HL-60 (cell line): ENCODE data around the gene DOP1B.

Experiments
- DNase-seq, 2 experiments: peaks; one replicate each; pipeline ENCODE4 v3.0.0-alpha.2; 2010 to 2020; ENCODE audit warnings: low read depth in 1 of 2, low spot score in 1 of 2
- H3K27ac ChIP-seq: fragments of 250-450 bp; sonication (Bioruptor Pico); replicated peaks from 2 replicates; pipeline ENCODE4 v1.5.1; 2020; ENCODE audit warnings: mild to moderate bottlenecking, moderate library complexity
- H3K27me3 ChIP-seq: fragments of 250-450 bp; sonication (Bioruptor Pico); 2 replicates; pipeline ENCODE4 v1.5.1; 2021; ENCODE audit warnings: mild to moderate bottlenecking, moderate library complexity; ENCODE audit not compliant: insufficient read depth, poor library complexity, severe bottlenecking
- H3K4me3 ChIP-seq: replicated peaks from 2 replicates; pipeline ENCODE4 v1.5.1; 2011; ENCODE audit warnings: mild to moderate bottlenecking, control low read depth, low read length; ENCODE audit not compliant: insufficient read depth
- GABPA ChIP-seq: IDR thresholded peaks from 2 replicates; pipeline ENCODE4 v1.6.1; 2012; ENCODE audit warnings: low read depth
- POLR2AphosphoS5 ChIP-seq: IDR thresholded peaks from 2 replicates; pipeline ENCODE4 v1.6.1; 2012; ENCODE audit warnings: low read depth
- SPI1 ChIP-seq: IDR thresholded peaks from 2 replicates; pipeline ENCODE4 v1.6.1; 2012; ENCODE audit warnings: low read depth, mild to moderate bottlenecking, borderline replicate concordance
- TF ChIP-seq, protein P1 (sequence below): IDR thresholded peaks from one replicate; pipeline ENCODE4 v1.5.1; 2011; ENCODE audit warnings: low read length, control low read depth, inconsistent platforms; ENCODE audit not compliant: insufficient read depth
- TF ChIP-seq, protein P2 (sequence below): IDR thresholded peaks from 2 replicates; pipeline ENCODE4 v1.6.1; 2012; ENCODE audit warnings: low read depth; ENCODE audit not compliant: insufficient replicate concordance

The DOP1B gene

DNA sequence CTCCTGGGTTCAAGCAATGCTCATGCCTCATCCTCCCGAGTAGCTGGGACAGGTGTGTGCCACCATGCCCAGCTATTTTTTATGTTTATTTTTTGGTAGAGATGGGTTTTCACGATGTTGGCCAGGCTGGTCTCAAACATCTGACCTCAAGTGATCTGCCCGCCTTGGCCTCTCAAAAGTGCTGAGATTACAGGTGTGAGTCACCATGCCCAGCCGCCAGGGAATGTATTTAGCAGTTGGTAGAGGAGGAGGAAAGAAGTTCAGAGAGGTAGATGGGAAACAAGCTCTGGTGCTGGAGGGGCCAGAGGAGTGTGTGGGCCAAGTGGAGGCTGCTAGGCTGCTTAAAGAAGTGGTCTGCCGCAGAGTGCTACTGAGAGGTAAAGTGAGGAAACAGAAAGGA lies 6.0 kb downstream of the DOP1B start:
- H3K27me3 ChIP-seq, result no peaks in the 10 kb centered on the region
- no peak for DNase-seq
- TF ChIP-seq, protein P1, sequence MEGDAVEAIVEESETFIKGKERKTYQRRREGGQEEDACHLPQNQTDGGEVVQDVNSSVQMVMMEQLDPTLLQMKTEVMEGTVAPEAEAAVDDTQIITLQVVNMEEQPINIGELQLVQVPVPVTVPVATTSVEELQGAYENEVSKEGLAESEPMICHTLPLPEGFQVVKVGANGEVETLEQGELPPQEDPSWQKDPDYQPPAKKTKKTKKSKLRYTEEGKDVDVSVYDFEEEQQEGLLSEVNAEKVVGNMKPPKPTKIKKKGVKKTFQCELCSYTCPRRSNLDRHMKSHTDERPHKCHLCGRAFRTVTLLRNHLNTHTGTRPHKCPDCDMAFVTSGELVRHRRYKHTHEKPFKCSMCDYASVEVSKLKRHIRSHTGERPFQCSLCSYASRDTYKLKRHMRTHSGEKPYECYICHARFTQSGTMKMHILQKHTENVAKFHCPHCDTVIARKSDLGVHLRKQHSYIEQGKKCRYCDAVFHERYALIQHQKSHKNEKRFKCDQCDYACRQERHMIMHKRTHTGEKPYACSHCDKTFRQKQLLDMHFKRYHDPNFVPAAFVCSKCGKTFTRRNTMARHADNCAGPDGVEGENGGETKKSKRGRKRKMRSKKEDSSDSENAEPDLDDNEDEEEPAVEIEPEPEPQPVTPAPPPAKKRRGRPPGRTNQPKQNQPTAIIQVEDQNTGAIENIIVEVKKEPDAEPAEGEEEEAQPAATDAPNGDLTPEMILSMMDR, result no peak
- TF ChIP-seq SPI1 (no peak), GABPA (no peak), POLR2AphosphoS5 (no peak)
- TF ChIP-seq, protein P2, sequence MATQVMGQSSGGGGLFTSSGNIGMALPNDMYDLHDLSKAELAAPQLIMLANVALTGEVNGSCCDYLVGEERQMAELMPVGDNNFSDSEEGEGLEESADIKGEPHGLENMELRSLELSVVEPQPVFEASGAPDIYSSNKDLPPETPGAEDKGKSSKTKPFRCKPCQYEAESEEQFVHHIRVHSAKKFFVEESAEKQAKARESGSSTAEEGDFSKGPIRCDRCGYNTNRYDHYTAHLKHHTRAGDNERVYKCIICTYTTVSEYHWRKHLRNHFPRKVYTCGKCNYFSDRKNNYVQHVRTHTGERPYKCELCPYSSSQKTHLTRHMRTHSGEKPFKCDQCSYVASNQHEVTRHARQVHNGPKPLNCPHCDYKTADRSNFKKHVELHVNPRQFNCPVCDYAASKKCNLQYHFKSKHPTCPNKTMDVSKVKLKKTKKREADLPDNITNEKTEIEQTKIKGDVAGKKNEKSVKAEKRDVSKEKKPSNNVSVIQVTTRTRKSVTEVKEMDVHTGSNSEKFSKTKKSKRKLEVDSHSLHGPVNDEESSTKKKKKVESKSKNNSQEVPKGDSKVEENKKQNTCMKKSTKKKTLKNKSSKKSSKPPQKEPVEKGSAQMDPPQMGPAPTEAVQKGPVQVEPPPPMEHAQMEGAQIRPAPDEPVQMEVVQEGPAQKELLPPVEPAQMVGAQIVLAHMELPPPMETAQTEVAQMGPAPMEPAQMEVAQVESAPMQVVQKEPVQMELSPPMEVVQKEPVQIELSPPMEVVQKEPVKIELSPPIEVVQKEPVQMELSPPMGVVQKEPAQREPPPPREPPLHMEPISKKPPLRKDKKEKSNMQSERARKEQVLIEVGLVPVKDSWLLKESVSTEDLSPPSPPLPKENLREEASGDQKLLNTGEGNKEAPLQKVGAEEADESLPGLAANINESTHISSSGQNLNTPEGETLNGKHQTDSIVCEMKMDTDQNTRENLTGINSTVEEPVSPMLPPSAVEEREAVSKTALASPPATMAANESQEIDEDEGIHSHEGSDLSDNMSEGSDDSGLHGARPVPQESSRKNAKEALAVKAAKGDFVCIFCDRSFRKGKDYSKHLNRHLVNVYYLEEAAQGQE, result no peak
- H3K4me3 ChIP-seq, result no peak overlapping the region
- H3K27ac ChIP-seq, result peak overlapping the region; percentile 58

DNA sequence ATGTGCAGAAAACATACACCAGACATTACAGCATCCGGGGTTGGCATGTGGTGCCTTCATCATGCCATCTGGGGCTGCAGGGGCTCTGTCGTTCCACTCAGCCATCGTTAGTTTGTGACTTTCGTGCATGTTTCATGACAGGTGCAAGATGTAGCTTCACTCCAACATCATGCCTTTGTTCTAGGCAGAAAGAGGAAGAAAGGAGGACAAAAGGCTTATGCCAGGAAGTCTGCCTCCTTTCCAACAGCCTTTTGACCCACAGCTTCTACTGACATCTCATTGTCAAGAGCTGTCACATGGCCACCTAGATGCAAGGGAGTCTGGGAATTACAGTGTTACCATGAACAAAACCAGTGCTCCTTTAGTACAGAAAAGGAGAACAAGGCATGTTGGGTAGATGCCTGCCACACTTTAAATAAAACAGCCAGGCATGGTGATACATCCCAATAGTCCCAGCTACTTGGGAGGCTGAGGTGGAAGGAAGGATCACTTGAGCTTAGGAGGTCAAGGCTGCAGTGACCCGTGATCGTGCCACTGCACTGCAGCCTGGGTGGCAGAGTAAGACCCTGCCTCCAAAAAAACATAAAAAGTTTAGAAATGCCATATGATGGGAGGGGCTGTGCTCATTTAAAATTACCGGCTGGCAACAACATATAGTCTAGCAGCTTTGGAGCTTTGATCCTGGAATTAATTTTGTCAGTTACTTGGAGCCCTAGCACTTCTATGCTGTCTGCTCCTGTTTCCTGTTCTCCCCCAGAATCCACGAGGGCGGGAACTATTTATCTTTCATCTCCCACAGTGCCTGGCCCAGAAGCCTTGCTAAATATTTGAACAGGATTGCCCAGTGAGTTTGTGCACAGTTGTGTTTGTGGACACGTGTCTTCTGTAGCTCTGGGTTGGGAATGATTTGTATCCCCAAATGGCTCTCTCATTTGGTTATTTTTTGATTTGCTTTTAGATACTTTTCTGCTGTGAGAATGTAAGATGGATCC lies 7.4 kb downstream of the DOP1B start:
- Histone ChIP-seq H3K27me3 (no peaks in the 10 kb centered on the region), H3K27ac (peak overlapping the region; percentile 58), H3K4me3 (no peak overlapping the region)
- peak in 1 of 2 experiments; percentile 81 for DNase-seq
- TF ChIP-seq SPI1 (peak; percentile 57; the same call in 1 of the 2 replicates), POLR2AphosphoS5 (peak; percentile 53; the same call in 1 of the 2 replicates)
- TF ChIP-seq, protein P2, result no peak

DNA sequence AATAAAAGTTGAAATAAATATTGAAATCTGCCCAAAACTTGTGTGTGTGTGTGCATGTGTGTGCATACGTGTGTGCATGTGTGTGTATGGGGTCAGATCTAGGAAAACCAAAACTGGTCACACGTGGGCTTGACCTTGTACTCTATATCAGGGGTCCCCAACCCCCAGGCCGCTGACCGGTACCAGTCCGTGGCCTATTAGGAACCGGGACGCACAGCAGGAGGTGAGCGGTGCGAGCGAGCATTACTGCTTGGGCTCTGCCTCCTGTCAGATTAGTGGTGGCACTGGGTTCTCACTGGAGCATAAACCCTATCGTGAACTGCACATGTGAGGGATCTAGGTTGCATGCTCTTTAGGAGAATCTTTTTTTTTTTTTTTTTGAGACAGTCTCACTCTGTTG lies 8.7 kb downstream of the DOP1B start:
- TF ChIP-seq GABPA, result no peak
- TF ChIP-seq, protein P2, result no peak
- TF ChIP-seq SPI1, result no peak
- TF ChIP-seq POLR2AphosphoS5, result no peak
- TF ChIP-seq, protein P1, result no peak
- Histone ChIP-seq H3K4me3 (no peak overlapping the region), H3K27me3 (no peaks in the 10 kb centered on the region), H3K27ac (peak overlapping the region; percentile 25)
- DNase-seq, result no peak
